Stimulated activated CD4-positive, alpha-beta T cell treated with anti-CD3 and anti-CD28 coated beads, Interleukin-4, amount 100 ng/mL, for 1 hour (primary cell): ENCODE results near the gene RRAS.
A peak's percentile ranks its signal among the peaks of the same experiment; 100 is the strongest.

Experiments
- DNase-seq: peaks from one replicate; pipeline ENCODE4 v3.0.0-alpha.2; 2020

RRAS gene

DNA sequence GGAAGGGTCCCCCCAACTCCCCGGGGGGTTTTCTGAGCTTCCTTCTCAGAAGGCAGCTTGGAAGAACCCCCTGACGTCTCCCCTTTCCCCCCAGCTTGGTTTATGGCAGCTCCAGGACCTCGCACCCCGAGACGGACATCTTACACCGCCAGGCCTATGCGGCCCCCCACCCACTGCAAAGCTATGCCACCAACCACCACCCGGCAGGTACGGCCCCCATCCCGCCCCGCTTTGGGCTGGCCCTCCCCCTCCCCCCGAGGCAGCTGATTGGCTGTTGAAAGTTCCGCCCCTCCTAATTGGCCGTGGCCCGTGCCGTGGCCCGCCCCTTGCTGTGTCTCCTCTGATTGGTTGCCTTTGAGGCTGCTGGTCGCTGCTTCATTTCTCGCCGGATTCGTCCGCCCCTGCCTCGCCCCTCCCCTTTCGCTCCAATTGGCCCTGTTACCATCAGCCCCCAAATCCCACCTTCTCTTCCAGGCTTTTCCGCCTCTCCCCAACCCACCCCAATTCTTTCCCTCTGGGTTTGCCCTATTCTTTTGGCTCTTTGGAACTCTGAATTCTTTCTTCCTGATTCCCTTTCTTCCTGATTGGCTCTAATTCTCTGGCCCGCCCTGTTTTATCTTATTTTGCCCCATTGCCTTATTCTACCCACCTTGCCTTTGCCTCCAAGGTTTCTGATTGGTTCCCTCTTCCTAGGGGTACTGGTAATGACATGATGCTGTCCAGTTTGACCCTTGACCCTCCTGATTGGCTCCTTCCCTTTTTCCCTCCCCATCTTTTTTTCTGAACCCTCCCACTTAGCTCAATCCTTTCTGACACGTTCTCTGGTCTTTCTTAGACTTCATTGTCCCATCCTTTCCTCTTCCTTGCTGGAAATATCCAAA is 46.5 kb downstream of the RRAS start:
- peak; percentile 93 for DNase-seq

- no peak for DNase-seq
Observed at GRCh38 chr19:49592486-49593232, 47.3 kb downstream of the RRAS start.

- peak; percentile 48 for DNase-seq
Observed at GRCh38 chr19:49591731-49592485, 48.0 kb downstream of the RRAS start.

GRCh38 chr19:49590971-49591730 is 48.8 kb downstream of the RRAS start, which contains the start of gene PRR12:
PRR12 (plus strand) TSS chr19:49591182; CDS start chr19:49591655, 473 bp downstream.
- DNase-seq = peak; percentile 73

DNA sequence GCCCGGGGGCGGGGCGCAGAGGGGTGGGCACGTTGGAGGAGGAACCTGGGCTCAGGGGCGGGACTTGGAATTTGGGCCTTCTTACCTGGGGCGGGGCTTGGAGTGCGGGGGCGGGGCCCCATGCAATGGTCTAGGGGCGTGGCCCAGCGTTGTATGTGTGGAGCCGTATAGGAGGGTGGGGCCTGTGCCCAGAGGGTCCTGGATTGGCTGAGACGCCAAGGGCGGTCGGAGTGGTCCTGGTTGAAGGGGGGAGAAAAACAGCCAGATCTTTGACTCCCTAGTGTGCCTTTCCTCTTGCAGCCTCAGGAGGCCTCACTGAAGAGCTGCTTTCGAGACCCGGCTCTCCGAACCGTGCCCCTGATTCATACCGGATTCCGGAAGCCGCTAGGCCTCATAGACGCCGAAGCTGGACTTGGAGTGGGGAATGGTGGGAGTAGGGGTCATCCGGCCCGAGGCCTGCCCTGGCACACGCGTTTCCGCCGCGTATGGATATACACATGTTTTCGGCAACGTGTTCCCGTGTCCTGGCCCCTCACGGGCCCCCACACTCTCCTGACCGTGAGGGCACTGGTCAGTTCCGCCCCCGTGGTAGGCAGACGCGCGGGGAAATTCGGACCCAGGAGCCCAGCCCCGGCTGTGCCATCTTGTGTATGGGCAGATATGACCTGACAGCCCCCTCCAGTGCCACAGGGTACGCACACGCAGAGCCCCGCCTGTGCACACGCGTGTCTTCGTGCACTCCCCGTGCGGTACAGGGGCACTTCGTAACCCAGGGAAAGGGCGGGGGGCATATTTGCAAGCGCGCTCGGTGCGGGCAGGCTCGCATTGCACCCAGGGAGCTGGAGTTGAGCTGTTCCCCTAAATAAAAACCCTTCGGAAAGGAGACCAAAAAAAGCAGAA is 49.6 kb downstream of the RRAS start:
- peak; percentile 88 for DNase-seq

DNA sequence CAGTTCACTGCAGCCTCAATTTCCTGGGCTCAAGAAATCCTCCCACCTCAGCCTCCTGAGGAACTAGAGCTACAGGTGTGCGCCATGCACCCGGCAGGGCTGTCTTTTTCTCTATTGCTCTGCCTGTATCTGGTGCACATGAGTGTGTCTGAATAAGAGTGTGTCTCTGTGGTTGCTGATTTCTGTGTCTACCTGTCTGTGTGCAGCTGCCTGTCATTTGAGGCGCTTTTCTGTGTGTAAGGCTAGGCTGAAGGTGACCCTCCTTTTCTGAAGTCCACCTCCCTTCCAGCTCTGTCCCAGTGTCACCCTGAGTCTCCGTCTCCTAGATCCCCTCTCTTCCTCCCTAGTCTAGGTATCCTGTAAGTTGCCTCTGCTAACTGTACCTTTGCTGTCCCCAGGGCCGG is 50.4 kb downstream of the RRAS start:
- no peak for DNase-seq

DNA sequence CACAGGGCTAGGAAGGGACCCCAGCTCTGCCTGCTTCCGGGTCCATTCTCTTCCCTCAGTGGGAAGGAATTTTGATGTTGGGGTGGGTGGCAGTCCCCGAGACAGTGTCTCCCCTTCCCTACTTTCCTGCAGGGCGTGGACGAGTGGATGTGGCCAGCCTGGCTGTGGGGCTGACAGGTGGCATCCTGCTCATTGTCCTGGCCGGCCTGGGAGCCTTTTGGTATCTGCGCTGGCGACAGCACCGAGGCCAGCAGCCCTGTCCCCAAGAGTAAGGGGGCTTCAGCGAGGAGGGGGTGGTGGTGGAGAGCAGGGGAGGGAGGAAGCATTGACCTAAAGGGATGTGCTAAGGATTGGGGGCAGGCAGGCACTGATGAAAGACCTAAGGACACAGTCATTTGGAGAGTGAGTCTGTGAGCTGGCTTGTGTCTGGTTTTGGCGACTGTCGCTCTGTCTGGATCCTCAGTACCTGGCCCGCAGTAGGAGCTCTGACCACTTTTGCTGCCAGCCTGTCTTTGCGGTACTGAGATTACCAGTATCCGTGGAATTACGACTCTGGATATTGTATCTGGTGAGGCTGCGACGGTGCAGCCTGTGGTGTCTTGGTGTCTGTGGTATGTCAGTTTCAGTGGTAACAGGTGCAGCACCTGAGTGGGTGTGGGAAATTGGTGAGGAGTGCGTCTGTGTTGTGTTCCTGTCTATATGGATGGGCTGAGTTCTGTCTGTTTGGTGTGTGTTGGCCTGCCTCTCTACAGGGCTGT is 51.4 kb downstream of the RRAS start:
- peak; percentile 45 for DNase-seq

- no peak for DNase-seq
Observed at GRCh38 chr19:49587227-49587626, 52.7 kb downstream of the RRAS start.
